ENCODE data around the gene MPG. TPM values are rescaled to one million over a fixed set of nuclear protein-coding genes. Genes with fewer than 3 reads are reported as not detected.

Gene MPG
- total and polyA plus RNA-seq, 2 donors from 2014 or later, result 40.8 to 54.3 TPM

DNA sequence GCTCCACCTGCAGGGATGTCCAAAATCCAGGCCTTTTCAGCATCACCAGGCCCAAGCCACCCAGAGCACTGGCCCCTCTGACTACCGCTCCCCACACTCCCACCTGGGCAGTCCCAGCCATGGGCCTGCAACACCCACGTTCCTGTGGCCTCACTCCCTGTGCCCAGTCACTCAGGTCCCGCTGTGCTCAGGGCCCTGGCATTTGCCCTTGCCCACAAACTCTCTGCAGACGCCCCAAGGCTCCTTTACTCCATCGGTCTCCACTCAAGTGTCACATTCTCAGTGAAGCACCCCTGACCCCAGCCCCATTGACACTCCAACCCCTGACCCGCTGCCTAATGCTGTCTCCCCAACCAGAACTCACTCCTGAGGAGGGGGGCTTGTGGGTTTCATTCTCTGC, 23.6 kb downstream of the MPG start:
- Histone ChIP-seq H3K4me1 (ENCODE audit: control insufficient read depth in 2 of 3, insufficient read depth in 2 of 3, low read depth in 1 of 3, low read length in 3 of 3) (peaks cover 0 to 18% (median 9%) of the 10 kb centered on the region in 3 donors), H3K27me3 (ENCODE audit: control insufficient read depth, insufficient read depth, low read length) (no peaks in the 10 kb centered on the region), H3K4me3 (ENCODE audit: low read length in 3 of 3) (no peak overlapping the region), H3K27ac (ENCODE audit: low read depth in 2 of 2, low read length in 2 of 2) (peak overlapping the region; percentile 30 to 51), H3K9me3 (ENCODE audit: control insufficient read depth in 2 of 3, insufficient read depth in 1 of 3, low read length in 3 of 3) (no peaks in the 10 kb centered on the region), H3K9ac (ENCODE audit: low read length in 3 of 3) (no peak overlapping the region), H3K36me3 (ENCODE audit: control insufficient read depth in 2 of 3, insufficient read depth in 3 of 3, low read length in 3 of 3) (peaks cover 0 to 4% (median 3%) of the 10 kb centered on the region in 3 donors)
- TF ChIP-seq, protein P1, sequence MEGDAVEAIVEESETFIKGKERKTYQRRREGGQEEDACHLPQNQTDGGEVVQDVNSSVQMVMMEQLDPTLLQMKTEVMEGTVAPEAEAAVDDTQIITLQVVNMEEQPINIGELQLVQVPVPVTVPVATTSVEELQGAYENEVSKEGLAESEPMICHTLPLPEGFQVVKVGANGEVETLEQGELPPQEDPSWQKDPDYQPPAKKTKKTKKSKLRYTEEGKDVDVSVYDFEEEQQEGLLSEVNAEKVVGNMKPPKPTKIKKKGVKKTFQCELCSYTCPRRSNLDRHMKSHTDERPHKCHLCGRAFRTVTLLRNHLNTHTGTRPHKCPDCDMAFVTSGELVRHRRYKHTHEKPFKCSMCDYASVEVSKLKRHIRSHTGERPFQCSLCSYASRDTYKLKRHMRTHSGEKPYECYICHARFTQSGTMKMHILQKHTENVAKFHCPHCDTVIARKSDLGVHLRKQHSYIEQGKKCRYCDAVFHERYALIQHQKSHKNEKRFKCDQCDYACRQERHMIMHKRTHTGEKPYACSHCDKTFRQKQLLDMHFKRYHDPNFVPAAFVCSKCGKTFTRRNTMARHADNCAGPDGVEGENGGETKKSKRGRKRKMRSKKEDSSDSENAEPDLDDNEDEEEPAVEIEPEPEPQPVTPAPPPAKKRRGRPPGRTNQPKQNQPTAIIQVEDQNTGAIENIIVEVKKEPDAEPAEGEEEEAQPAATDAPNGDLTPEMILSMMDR (IDR thresholded peaks at IDR 0.05; ENCODE audit: borderline replicate concordance, extremely low read depth, insufficient read depth), result no peak
- intact Hi-C loops (cut with DNase I), result no loop called here
- DNase-seq, result no peak
- no peak for FAIRE-seq

DNA sequence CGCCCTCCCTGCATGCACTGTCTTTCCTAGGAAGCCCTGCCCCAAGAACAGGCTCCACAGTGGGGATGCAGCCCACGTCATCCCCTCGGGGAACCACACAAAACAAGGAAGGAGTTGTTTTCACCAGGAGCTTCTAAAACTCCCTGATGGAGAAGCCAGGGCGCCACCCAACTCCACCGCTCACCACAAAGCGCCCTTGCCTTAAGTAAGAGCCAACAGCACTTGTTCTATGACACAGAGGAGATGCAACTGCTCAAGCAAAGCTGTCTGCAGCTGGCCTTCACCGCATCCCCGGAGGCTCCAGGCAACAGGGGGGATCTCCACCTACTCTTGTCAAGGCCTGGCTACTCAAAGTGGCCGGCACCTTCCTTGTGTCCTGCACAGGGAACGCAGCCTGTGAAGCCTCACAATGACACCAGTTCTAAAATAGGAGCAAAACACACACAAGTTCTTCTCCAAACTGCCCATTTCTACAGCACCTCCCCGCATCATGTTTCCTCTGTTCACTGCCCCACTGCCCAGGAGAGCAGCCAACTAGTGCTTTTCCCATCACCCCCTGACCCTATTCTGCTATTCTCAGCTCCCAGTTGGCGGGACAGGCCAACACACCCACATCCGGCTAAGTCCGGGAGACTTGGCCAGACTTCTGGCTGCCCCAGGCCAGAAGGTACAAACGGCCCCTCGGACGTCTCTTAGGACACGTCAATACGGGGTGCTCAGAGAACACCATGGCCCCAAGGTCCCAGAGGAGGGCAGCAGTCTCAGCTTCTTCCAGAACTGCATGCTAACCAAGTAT, 24.2 kb downstream of the MPG start:
- Histone ChIP-seq H3K36me3 (ENCODE audit: control insufficient read depth in 2 of 3, insufficient read depth in 3 of 3, low read length in 3 of 3) (peaks cover 0 to 4% (median 3%) of the 10 kb centered on the region in 3 donors), H3K4me3 (ENCODE audit: low read length in 3 of 3) (no peak overlapping the region), H3K9ac (ENCODE audit: low read length in 3 of 3) (peak overlapping the region in 1 of 3 donors; percentile 22), H3K9me3 (ENCODE audit: control insufficient read depth in 2 of 3, insufficient read depth in 1 of 3, low read length in 3 of 3) (no peaks in the 10 kb centered on the region), H3K4me1 (ENCODE audit: control insufficient read depth in 2 of 3, insufficient read depth in 2 of 3, low read depth in 1 of 3, low read length in 3 of 3) (peaks cover 0 to 18% (median 9%) of the 10 kb centered on the region in 3 donors), H3K27me3 (ENCODE audit: control insufficient read depth, insufficient read depth, low read length) (no peaks in the 10 kb centered on the region), H3K27ac (ENCODE audit: low read depth in 2 of 2, low read length in 2 of 2) (peak overlapping the region; percentile 51 to 57)
- FAIRE-seq (no peak), DNase-seq (peak in 4 of 5 donors; percentile 37 to 85 (median 60))
- TF ChIP-seq, protein P1 (IDR thresholded peaks at IDR 0.05; ENCODE audit: borderline replicate concordance, extremely low read depth, insufficient read depth), result no peak
- intact Hi-C loops (cut with DNase I), result no loop called here

DNA sequence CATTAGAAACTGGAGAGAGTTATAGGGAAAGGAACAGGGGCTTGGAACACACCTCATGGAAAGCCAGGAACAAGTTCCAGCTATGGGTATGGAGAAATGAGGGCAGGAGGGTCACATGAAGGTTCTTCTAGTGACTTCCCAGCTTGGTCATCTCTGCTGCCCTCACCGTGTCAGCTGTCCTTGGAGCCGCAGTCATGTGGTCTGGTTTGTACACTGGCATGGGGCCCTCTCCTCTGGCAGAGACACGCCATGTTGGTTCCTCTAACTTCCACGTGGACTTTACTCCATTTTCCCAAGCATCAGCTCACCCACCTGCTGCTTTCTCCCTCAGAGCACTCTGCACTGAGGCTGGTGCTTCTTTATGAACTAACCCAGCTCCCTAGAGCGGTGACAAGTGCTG, 26.3 kb downstream of the MPG start:
- no peak overlapping the region for H3K9ac ChIP-seq (ENCODE audit: low read length in 3 of 3)
- peaks cover 0 to 4% (median 0%) of the 10 kb centered on the region in 3 donors for H3K36me3 ChIP-seq (ENCODE audit: control insufficient read depth in 2 of 3, insufficient read depth in 3 of 3, low read length in 3 of 3)
- FAIRE-seq (no peak), DNase-seq (no peak)
- H3K9me3 ChIP-seq (ENCODE audit: control insufficient read depth in 2 of 3, insufficient read depth in 1 of 3, low read length in 3 of 3), result no peaks in the 10 kb centered on the region
- TF ChIP-seq, protein P1 (IDR thresholded peaks at IDR 0.05; ENCODE audit: borderline replicate concordance, extremely low read depth, insufficient read depth), result no peak
- intact Hi-C loops (cut with DNase I), result no loop called here
- peaks cover 0 to 18% (median 9%) of the 10 kb centered on the region in 3 donors for H3K4me1 ChIP-seq (ENCODE audit: control insufficient read depth in 2 of 3, insufficient read depth in 2 of 3, low read depth in 1 of 3, low read length in 3 of 3)
- no peak overlapping the region for H3K4me3 ChIP-seq (ENCODE audit: low read length in 3 of 3)
- no peaks in the 10 kb centered on the region for H3K27me3 ChIP-seq (ENCODE audit: control insufficient read depth, insufficient read depth, low read length)
- H3K27ac ChIP-seq (ENCODE audit: low read depth in 2 of 2, low read length in 2 of 2), result no peak overlapping the region
